GM21528 (cell line): ENCODE data around the gene MPND.

ENCODE experiments used
- ATAC-seq: cut with Tn5 transposase; IDR thresholded peaks from one replicate; pipeline ENCODE4 v1.9.1; 2021; ENCODE audit warnings: mild to moderate bottlenecking, moderate library complexity; ENCODE audit not compliant: unreplicated experiment, low FRiP score

MPND gene

DNA sequence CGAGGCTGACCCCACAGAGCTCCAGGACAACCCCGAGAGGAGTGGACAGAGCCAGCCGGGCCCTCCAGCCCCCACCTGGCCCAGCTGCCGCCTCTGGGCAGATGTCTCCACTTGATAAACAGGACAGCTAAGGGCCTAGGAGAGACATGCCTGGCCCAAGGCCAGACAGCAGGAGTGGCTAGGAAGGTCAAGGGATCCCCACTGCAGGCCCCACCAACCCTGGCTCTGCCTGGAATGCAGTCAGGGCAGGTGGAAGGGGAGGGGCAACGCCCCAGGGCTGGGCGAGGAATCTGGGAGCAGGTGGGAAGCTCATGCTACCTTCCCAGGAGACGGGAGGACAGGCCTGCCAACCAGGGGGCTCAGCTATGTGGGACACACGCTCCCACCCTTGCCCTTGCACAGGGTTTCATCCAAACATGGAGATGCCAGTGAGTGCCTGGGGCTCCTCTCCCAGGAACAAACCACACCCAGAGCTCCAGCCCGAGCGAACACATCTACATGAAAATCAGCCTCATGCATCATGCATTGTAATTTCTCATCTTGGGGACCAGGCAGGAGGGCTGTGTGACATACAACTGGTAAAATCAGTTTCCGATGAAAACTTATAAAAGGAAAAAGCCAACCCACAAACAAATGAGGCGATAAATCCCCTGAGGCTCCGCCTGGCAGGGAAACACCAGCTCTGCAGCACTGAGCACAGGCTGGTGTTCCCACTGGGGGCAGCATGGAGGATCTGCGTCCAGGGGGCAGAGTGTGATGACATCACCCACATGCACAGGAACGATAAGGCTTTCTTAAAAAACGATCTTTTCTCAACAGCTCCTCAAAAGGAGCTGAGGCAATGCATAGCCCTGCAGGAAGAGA, 32.0 kb downstream of the MPND start:
- no peak for ATAC-seq

DNA sequence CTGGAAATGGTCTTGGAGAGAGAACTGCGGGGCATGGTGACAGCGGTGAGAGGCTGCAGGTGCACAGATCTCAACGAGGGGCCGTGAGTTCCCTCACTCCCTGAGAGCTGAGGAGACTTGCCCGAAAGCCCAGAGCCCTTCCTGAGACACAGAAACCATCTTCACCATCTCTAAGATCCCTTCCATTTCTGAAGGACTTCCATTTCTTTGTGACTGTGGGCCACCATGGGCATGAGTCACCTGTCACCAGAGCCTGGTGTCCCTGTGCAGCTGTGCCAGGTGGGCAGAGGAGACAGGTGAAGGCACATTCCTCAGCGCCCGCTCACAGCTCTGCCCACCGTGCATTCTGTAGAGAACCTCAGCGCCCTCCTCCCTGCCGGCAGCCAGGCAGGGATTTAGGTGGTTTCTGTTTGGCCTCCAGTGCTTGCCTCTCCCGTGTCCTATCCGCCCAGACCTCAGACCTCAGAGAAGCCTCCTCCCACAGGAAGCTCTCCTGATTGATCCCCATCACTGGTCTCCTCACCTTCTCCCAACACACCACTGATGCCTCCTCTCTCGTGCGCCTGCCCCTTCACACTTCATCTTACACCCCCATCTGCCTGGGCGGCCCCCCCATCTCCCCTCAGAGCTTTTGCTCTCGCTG, 32.8 kb downstream of the MPND start:
- no peak for ATAC-seq

DNA sequence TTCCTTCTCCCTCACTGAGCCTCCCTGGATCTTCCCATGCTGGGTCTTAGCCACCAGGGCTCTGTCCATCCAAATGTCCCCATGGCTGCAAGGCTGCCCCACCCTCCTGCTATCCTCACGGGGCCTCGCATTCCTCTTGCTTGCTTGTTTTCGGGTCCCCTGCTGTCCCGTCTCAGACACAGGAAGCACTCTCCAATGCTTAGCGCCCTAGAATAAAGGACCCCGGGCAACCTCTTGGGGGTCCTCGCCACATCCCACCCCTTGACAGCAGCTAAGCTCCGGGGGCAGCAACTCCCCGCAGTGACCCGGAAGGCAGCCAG, 33.3 kb downstream of the MPND start:
- no peak for ATAC-seq

DNA sequence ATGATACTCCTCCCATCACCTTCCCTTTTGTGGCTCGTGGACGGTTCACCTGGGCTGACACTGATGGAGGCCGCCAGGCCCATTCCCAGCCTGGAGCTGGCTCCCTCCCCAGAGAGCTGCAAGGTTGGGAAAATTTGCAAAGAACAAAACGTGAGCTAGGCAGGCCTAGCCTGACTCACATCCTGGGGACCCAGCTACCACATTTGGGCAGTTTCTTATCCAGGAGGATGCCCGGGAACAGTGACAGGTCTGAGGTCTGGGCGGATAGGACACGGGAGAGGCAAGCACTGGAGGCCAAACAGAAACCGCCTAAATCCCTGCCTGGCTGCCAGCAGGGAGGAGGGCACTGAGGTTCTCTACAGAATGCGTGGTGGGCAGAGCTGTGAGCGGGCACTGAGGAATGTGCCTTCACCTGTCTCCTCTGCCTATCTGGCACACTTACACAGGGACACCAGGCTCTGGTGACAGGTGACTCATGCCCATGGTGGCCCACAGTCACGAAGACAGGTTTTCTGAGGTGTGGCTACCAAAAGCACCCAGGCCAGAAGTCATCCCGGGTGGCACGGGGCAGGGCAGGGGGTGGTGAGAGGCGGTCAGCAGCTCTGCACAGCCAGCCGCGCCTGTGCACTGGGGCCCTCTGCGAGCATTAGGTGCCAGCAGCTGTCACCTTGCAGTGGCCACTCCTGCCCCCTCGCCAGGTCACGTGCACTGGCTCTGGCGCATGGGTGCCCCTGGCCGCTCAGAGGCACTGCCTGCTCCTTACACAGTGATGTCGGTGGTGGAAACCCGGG, 33.8 kb downstream of the MPND start:
- no peak for ATAC-seq

DNA sequence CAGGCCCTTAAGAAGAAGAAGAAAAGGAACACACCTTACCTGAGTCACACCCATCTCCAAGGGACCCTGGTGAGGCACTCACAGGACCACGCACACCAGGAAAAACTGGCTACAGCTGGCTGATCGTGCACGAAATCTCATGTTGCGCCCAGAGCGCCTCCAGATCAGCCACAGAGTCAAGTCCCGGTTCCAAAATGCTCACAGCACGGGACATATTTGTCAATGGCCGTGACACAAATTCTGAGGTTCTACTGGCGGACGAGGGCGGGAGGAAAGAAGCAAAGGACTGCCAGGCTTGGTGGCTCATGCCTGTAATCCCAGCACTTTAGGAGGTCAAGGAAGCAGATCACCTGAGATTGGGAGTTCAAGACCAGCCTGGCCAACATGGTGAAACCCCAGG, 35.5 kb downstream of the MPND start:
- ATAC-seq = no peak

DNA sequence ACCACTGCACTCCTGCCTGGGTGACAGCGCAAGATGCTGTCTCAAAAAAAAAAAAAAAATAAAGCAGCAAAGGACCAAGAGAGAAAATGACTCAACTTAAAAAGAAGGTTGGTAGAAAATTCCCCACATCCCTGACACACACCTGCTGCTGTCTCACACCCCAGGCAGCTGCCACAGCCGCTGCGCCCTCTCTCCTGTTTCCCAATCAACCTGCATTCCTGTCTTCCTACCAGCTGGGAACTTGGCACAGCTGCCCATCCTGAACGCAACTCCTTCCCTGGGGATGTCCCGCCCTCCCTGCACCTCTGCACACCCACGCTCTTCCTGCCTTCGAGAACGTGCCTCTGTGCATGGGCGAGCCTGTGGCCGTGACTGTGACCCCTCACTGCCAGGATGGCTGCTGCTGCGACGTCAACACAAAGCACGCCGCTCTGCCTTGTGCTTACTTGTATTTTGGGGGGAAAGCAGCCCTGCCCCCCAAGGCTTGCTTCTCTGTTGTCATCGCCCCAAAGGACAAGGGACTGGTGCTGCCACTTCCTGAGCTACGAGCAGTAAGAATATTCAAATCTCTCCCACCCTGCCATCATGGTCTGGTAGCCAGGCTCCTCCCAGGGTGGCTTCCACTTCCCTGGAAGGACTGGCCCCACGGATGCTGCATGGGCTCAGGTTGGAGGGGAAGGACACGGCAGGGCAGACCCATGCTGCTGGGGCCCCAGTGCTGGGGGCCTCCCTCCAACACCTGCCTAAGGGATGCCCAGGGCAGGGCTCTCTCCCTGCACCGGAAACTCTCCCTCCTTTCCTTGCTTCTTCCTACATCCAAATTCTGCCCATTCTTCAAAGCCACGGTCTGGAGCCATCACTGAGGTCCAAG, 36.3 kb downstream of the MPND start:
- ATAC-seq = no peak

DNA sequence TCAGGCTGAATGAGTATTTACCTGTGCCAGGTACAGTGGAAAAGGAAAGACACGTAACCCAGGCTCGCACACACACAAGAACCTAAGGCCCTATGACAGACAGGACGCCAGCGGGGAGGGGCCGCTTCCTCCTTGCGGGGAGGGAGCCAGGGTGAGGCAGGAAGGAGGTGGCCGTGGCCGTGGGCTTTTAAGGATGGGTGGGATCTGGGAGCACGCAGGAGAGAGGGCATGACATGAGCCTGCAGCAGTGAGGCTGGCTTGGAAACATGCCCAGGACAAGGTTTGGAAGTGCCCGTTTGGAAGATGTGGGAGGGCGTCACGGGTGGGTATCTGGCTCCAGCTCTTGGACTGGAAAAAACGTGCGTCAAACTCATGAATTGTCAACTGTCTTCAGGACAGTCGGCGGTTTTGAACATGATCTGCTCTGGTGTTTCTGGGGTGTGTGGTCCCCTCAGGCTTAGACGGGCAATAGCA, 36.9 kb downstream of the MPND start:
- ATAC-seq = no peak

DNA sequence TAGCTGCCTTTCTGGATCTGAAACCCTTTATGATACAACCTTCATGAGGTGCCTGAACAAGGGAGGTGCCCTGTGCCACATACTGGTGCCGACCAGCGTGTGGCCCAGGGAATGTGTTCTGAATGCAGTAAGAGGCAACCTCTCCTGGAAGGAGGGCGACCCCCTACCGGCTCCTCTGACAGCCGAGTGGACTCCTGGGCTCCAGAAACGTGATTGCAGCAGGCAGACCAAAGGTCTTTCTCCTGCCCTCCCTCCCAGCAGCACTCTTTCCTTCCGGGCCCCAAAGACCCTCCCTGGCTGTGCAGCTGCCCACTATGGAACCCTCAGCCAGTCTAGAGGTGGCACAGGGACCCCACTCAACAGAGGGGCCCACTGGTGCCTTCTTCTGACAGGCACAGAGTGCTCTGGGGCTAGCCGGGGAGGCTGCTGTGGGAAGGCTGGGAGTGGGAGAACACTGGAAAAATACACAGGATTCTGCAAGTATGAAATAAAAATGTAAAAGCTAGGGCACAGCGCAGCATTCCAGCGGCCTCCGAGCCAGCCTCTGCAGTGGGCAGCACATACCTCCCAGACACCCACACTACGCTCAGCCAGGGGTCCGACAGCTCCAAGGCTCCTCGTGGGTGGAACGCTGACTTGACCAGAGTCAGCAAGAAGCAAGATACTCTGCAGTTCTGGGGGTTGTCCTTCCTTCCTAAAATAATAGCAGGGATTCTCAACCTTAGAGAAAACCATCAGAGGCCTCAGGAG, 42.1 kb downstream of the MPND start:
- no peak for ATAC-seq

DNA sequence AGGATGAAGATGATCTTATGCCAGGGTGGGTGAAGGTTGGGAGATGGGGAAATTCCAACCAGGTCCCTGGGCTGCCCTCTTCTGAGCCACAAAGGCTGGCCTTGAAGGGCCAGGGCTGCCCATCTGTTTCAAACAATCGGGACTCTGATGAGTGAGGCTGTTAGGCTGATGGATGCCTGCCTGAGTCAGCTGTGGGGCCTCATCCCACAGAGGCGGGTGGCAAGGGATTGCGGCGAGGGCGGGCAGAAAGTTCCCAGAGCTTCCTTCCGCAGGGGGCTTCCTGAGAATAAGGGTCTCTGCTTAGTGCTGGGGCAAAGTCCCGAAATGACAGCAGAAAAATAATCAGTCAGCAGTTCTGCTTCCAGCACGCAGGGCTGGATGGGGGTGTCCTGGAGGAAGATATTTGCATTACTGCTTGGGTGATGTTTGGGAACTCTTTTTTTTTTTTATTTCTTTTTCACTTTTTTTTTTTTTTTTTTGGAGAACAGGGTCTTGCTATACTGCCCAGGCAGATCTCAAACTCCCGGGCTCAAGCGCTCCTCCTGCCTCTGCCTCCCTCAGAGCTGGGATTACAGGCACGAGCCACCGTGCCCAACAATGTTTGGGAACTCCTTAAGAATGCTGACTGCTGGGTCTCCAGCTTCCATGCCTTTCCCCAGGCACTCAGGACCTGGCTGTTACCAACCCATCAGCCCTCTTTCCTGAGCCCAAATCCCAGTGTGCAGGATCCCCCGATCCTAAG, 42.9 kb downstream of the MPND start:
- ATAC-seq = no peak

DNA sequence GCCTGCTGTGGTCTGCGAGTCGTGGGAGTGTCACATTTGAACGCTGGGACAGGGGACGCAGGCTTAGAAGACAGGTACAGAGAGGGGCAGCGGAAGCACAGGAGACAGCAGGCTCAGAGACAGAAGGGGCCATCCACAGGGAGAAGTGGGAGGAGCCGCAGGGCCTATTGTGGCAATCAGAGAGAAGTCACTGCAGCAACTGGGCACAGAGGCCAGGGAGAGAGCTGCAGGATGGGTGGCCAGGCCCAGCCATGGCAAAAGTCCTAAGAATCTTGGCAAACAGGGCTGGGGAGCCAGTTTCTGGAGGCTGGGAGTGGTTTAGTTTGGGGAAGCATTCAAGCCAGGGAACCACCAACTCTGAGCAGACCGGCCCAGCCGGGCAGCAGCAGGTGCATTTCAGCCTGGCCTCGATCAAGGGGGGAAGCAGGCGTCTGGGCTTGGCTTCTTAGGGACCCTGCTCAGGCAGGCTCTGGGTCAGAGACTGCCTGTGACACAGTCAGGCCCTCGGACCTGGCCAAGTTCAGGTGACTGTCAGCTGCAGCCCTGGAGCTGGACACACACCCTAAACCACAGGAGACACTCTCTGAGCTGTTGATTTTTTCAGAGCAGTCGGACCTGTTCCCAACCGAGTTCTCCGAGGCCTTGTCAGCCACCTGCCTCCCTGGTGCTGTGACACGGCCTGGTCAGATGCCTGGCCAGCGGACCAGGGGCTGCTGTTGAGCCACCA, 45.1 kb downstream of the MPND start:
- no peak for ATAC-seq

DNA sequence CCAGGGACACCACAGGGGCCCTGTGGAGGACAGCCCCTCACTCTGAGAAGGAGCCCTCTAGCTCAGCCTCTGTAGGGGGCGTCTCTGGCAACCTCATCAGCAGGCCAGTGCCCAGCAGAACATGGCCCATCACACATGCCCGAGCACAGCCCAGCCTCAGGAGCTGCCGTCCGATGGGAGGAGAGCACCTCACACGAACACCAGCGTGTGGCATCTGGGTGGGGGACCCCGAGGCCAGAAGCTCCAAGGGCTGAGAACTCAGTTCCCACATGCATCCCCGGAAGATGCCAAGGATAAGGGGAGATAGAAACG, 45.7 kb downstream of the MPND start:
- no peak for ATAC-seq

DNA sequence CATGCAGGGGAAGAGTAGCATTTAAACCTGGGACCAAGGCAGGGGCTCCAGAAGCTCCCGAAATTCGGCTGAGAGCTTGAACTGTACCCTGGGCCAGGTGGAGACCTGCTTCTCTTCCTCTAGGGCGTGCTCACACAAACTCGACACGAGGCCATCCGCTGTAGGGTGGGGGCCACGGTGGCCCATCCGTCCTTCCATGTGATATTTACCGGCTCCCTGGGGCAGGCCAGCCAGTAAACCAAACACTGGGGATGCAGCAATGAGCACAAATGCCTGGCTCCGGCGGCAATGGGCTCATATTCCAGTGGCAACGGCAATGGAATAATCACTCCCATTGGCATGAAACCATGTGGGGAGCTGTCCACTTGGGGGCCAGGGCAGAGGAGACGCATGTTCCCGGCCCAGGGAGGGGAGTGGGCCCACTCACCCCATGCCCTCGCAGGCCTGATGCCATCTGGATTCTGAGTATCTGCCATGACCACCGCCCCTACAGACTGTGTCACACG, 46.2 kb downstream of the MPND start:
- ATAC-seq = no peak

DNA sequence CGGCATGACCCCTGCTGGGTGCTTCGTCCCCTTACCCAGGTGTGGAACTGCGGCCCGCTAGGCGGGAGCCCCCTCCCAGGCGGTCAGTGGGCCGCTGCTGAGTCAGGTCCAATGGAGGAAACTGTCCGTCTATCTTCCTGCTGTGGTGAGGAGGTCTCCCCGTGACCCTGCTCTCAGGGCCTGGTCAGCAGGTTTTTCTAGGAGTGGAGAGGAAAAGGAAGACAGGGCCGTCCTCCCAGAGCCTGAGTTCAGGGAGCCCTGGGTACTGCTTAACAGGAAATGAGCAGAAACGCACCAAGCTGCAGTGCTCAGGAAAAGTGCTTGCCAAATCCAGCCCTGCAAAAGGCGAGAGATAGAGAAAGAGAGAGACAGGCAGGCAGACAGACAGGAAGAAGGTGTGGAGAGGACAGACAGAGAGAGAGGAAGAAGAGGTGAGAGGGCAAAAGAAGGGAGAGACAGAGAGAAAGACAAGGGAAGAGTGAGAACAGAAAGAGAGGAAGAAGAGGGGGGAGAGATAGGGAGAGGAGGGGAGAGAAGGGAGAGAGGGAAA, 46.7 kb downstream of the MPND start:
- ATAC-seq = no peak

DNA sequence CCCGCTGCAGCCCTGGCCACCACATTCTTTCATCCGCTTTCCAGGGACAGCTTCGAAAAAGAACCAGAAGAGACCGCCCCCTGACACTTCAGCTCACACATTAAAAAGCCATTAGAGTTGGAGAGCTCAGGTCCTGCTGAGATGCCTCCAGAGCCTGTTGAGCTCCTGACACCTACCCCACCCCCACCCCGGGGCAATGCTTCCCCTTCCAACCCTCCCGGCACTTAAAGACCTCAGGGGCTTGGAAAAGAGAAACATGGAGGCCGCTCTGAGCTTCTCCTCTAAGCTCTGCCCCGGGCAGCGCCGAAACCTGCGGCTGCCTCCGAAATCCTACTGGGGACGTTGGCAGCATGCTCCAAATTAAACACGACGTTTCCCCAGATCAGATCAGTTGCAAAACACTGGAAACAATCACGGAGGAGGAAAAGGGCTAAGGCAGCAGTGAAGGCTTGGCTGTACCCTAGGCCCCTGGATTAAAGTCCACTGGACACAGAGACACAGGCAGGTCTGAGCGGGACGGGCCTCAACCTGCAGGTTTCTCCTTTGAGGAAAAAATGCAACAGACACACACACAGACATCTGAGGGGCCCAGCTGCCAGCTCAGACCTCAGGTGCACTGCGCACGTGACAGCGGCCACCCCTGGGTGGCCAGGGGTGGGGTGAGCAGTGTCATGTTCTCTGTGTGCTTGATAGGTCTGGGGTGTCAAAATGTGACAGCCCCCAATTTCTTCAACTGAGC, 47.4 kb downstream of the MPND start:
- no peak for ATAC-seq

DNA sequence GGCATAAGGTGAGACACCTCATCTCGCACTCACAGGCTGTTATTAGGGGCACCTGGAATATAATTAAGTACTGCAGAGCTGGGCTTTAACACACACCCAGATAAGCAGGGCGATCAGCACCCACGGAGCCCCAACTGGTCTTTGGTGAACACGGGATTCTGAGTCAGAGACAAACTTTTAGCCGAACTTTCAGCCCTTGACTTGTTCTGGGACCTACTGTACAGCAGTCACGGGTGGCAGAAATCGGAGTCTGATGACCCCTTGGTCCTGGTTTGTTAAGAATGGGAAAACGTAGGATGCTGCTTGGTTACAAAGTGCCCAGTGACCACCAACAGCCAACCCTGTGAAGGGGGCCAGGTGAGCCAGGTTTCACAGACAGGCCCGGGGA, 47.9 kb downstream of the MPND start:
- no peak for ATAC-seq

DNA sequence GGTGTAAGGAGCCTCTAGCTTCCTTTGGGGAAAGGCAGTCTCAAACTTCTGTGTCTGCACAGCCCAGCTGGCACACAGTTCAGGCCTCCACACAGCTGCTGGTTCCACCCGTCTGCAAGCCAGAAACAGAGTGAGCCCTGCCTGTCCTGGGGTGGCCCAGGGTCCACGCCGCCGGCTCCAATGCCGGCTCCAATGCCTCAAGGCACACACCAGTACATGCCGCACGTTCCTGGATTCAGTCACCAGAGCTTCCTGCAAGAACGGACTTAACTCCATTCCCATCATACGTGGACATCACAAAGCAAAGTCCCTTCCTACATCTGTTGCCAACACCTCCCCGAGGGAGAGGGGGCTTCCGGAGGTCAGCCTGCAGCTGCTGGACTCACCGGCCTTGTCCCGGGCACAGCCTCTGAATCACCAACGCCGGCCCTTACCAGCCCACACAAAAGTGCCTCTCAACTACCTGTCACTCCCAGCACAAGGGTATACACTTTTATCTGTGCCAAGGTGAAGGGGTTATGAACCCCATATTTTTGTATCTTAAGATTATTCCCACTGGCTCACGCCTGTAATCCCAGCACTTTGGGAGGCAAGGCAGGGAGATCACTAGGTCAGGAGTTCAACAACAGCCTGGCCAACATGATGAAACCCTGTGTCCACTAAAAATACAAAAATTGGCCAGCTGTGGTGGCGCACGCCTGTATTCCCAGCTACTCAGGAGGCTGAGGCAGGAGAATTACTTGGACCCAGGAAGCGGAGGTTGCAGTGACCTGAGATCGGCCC, 48.5 kb downstream of the MPND start:
- no peak for ATAC-seq
